GM12801 (cell line): ENCODE results near the gene TMED10.

Source experiments
- TF ChIP-seq, protein P1 (sequence below): IDR thresholded peaks from one replicate; pipeline ENCODE4 v1.5.1; 2011; ENCODE audit warnings: control low read depth; ENCODE audit not compliant: insufficient read length; ENCODE audit errors: extremely low read depth

TMED10 gene

DNA sequence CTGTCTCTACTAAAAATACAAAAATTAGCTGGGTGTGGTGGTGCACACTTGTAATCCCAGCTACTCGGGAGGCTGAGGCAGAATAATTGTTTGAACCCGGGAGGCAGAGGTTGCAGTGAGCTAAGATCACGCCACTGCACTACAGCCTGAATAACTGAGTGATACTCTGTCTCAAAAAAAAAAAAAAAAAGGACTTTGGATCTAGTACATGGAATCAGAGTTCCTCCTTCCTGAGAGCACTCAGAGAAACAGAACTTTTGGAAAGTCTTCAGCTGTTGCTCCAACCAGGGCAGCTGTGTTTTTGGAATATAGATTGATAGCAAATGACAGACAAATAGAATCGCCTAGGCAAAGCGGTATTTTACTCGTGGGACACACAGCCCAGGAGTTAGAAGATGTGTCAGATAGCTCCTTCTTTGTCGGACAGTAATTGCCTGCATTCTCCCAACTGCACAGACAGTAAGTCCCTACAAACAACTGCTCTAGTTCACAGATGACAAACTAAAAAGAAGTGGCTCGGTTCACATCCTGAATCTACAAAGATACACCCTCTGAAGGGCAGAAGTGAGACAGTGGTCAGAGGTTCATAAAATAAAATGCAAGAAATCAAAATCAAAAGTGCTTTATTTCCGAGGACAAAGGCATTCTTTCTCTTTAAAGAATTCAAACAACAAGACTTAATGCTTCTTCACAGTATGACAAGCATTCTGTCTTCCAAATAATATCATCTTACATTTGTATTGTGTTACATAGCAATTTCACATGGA lies 32.5 kb downstream of the TMED10 start:
- TF ChIP-seq, protein P1, sequence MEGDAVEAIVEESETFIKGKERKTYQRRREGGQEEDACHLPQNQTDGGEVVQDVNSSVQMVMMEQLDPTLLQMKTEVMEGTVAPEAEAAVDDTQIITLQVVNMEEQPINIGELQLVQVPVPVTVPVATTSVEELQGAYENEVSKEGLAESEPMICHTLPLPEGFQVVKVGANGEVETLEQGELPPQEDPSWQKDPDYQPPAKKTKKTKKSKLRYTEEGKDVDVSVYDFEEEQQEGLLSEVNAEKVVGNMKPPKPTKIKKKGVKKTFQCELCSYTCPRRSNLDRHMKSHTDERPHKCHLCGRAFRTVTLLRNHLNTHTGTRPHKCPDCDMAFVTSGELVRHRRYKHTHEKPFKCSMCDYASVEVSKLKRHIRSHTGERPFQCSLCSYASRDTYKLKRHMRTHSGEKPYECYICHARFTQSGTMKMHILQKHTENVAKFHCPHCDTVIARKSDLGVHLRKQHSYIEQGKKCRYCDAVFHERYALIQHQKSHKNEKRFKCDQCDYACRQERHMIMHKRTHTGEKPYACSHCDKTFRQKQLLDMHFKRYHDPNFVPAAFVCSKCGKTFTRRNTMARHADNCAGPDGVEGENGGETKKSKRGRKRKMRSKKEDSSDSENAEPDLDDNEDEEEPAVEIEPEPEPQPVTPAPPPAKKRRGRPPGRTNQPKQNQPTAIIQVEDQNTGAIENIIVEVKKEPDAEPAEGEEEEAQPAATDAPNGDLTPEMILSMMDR: no peak

- TF ChIP-seq, protein P1: no peak
Observed at GRCh38 chr14:75142494-75142893, 33.9 kb downstream of the TMED10 start.

- TF ChIP-seq, protein P1: no peak
Observed at GRCh38 chr14:75141967-75142366, 34.4 kb downstream of the TMED10 start.

GRCh38 chr14:75141062-75141461 lies 35.4 kb downstream of the TMED10 start:
- TF ChIP-seq, protein P1: no peak

- TF ChIP-seq, protein P1: no peak
Observed at GRCh38 chr14:75140620-75141019, 35.8 kb downstream of the TMED10 start.

- TF ChIP-seq, protein P1: no peak
Observed at GRCh38 chr14:75139185-75139584, 37.2 kb downstream of the TMED10 start.

GRCh38 chr14:75138492-75138891 lies 37.9 kb downstream of the TMED10 start:
- TF ChIP-seq, protein P1: no peak
